ENCODE results near the gene CD58.

- TF ChIP-seq CTCF (IDR thresholded peaks at IDR 0.05) (peak; percentile 64), IRF3 (IDR thresholded peaks at IDR 0.05; ENCODE audit: low read depth, low read length) (no peak), TCF12 (IDR thresholded peaks at IDR 0.05) (peak; percentile 23; the same call in 1 of the 2 replicates), POLR2AphosphoS5 (IDR thresholded peaks at IDR 0.05; ENCODE audit: low read depth, low read length) (no peak), YY1 (IDR thresholded peaks at IDR 0.05; ENCODE audit: low read depth) (no peak), SIN3A (IDR thresholded peaks at IDR 0.05; ENCODE audit: borderline replicate concordance, low read depth, low read length) (peak; percentile 14; the same call in 1 of the 2 replicates), MXI1 (IDR thresholded peaks at IDR 0.05; ENCODE audit: low read depth, low read length) (peak; percentile 26; the same call in 1 of the 2 replicates), SMC3 (IDR thresholded peaks at IDR 0.05; ENCODE audit: low read depth, low read length) (peak; percentile 41; the same call in 1 of the 2 replicates), TAF1 (IDR thresholded peaks at IDR 0.05; ENCODE audit: borderline replicate concordance, low read depth, low read length) (0 out of 2 replicates have a peak, but pooled peaks have one; percentile 24), EP300 (IDR thresholded peaks at IDR 0.05; ENCODE audit: borderline replicate concordance in 1 of 2, low read depth in 1 of 2, low read length in 1 of 2) (no peak)
Observed at GRCh38 chr1:116570358-116571214, at the start of gene CD58.
